Glutamatergic neuron (in vitro differentiated cells): ENCODE measurements around the gene PLEKHA6. TPM values are rescaled to one million over a fixed set of nuclear protein-coding genes. Genes with fewer than 3 reads are reported as not detected.
A peak's percentile ranks its signal among the peaks of the same experiment; 100 is the strongest.

Experiments used
- DNase-seq: peaks from one replicate; pipeline ENCODE4 v3.0.0; 2022
- H3K27ac Mint-ChIP-seq: one replicate; pipeline ENCODE4 v1.8.0; 2020; ENCODE audit warnings: mild to moderate bottlenecking, mixed read lengths, inconsistent platforms; ENCODE audit not compliant: unreplicated experiment
- H3K27me3 Mint-ChIP-seq: one replicate; pipeline ENCODE4 v1.8.0; 2020; ENCODE audit warnings: mild to moderate bottlenecking, moderate library complexity, mixed read lengths, inconsistent platforms; ENCODE audit not compliant: unreplicated experiment
- H3K36me3 Mint-ChIP-seq: one replicate; pipeline ENCODE4 v1.8.0; 2020; ENCODE audit warnings: mild to moderate bottlenecking, mixed read lengths, inconsistent platforms; ENCODE audit not compliant: unreplicated experiment
- H3K4me1 Mint-ChIP-seq: one replicate; pipeline ENCODE4 v1.8.0; 2020; ENCODE audit warnings: mild to moderate bottlenecking, low read depth, mixed read lengths, inconsistent platforms; ENCODE audit not compliant: unreplicated experiment
- H3K4me3 Mint-ChIP-seq: one replicate; pipeline ENCODE4 v1.8.0; 2020; ENCODE audit warnings: mild to moderate bottlenecking, mixed read lengths, inconsistent platforms; ENCODE audit not compliant: unreplicated experiment
- H3K9me3 Mint-ChIP-seq: one replicate; pipeline ENCODE4 v1.8.0; 2020; ENCODE audit warnings: mild to moderate bottlenecking, moderate library complexity, mixed read lengths, inconsistent platforms; ENCODE audit not compliant: unreplicated experiment
- total RNA-seq: library from RNA; stranded (reverse); fragmentation: NEBNext Ultra II Directional; extraction: Animal tissue kit (Norgen Biotek cat#: 25700); gene quantifications from one replicate; pipeline ENCODE4 v1.2.1, GENCODE V29; 2021; ENCODE audit not compliant: unreplicated experiment
- TF ChIP-seq, protein P1 (sequence below): fragments of 200-600 bp; sonication (generic); IDR thresholded peaks from one replicate; pipeline ENCODE4 v1.5.0; 2021; ENCODE audit not compliant: partially characterized antibody, unreplicated experiment

The PLEKHA6 gene
- total RNA-seq, 1 donor from 2014 or later = 72.7 TPM

- peaks cover 14% of the 10 kb centered on the region for H3K36me3 Mint-ChIP-seq
- H3K27ac Mint-ChIP-seq = no peak overlapping the region
- peaks cover 14% of the 10 kb centered on the region for H3K9me3 Mint-ChIP-seq
- peaks cover 6% of the 10 kb centered on the region for H3K27me3 Mint-ChIP-seq
- TF ChIP-seq, protein P1, sequence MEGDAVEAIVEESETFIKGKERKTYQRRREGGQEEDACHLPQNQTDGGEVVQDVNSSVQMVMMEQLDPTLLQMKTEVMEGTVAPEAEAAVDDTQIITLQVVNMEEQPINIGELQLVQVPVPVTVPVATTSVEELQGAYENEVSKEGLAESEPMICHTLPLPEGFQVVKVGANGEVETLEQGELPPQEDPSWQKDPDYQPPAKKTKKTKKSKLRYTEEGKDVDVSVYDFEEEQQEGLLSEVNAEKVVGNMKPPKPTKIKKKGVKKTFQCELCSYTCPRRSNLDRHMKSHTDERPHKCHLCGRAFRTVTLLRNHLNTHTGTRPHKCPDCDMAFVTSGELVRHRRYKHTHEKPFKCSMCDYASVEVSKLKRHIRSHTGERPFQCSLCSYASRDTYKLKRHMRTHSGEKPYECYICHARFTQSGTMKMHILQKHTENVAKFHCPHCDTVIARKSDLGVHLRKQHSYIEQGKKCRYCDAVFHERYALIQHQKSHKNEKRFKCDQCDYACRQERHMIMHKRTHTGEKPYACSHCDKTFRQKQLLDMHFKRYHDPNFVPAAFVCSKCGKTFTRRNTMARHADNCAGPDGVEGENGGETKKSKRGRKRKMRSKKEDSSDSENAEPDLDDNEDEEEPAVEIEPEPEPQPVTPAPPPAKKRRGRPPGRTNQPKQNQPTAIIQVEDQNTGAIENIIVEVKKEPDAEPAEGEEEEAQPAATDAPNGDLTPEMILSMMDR = no peak
- peaks cover 49% of the 10 kb centered on the region for H3K4me1 Mint-ChIP-seq
- peak overlapping the region; percentile 6 for H3K4me3 Mint-ChIP-seq
- DNase-seq = no peak
These were observed 79.4 kb downstream of the PLEKHA6 start for GRCh38 chr1:204280099-204280961.

DNA sequence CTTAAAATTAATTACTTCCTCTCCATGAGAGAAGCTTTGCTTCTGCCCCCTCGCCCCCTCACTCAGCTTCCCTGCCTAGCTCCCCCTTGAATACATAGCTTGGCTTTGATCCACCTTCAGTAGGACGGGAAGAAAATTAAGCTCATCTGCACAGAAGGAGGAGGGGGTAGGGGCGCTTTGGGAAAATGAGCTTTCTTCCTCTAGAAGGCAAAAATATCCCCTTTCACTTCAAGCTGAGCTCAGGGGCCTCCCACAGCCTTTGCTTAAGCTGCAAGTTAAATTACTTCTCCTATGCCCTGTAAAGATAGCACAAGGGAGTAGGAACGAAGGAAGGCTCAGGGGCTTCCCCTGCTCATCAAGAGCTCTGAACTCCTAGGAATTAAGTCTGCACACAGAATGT is 80.8 kb downstream of the PLEKHA6 start:
- peaks cover 6% of the 10 kb centered on the region for H3K27me3 Mint-ChIP-seq
- H3K36me3 Mint-ChIP-seq = peaks cover 14% of the 10 kb centered on the region
- H3K4me3 Mint-ChIP-seq = no peak overlapping the region
- H3K27ac Mint-ChIP-seq = no peak overlapping the region
- TF ChIP-seq, protein P1 = no peak
- peaks cover 16% of the 10 kb centered on the region for H3K9me3 Mint-ChIP-seq
- H3K4me1 Mint-ChIP-seq = peaks cover 54% of the 10 kb centered on the region
- no peak for DNase-seq

DNA sequence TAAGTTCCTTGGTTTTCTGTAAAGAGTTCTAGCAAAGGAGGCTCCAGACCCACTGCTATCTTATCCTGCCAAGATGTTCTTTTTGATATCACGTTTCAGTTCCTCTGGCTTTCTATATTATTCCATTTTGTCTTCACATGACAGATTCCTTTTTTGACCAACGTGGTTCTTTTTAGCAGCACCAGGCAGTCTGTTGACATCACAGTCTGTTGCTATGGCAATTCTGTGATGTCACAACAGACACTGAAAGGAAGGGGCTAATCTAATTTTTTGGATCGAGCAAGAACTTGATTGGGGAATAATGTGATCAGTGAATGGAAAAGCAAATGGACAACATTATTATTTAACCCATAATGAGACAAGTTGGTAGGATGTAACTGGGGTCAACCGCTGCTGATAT is 81.5 kb downstream of the PLEKHA6 start:
- Mint-ChIP-seq H3K9me3 (peaks cover 16% of the 10 kb centered on the region), H3K4me1 (peaks cover 47% of the 10 kb centered on the region), H3K27ac (no peak overlapping the region), H3K36me3 (peaks cover 14% of the 10 kb centered on the region), H3K27me3 (peaks cover 6% of the 10 kb centered on the region), H3K4me3 (no peak overlapping the region)
- DNase-seq = no peak
- TF ChIP-seq, protein P1 = no peak

DNA sequence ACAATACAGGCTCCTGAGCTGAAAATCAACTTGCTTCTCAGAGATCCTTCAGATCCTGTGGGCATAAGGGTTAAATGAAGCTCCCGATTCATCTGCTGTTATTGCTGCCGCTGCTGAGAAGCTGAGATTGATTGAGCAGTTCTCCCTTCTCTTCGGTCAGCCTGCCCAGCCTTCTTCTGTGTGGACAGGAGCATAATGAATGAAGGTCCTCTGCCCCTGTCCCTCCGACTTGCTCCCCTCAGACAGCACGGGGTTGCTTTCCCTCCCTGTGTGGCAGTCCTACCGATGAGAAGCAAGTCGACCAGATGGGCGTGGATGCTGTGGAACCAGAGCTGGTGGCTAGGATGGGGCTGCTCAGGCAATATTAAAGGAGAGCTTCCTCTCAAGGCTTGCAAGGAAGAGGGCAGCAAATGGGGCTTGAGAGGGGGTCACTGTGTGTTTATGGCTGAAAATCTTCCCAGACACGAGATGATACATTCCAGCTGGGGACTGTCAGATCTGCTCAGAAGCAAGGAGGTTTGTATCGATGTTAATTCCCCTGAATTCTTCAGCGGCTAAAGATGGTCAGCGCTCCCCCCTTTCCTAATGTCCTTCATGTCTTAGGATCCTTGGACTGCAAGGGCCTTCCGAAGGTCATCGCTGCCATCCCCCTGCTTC is 82.0 kb downstream of the PLEKHA6 start:
- Mint-ChIP-seq H3K4me1 (peaks cover 43% of the 10 kb centered on the region), H3K27me3 (peaks cover 6% of the 10 kb centered on the region), H3K27ac (no peak overlapping the region), H3K4me3 (no peak overlapping the region), H3K9me3 (peaks cover 16% of the 10 kb centered on the region), H3K36me3 (peaks cover 14% of the 10 kb centered on the region)
- TF ChIP-seq, protein P1 = no peak
- no peak for DNase-seq
